ENCODE data around the gene TBL3. TPM values are rescaled to one million over a fixed set of nuclear protein-coding genes. Genes with fewer than 3 reads are reported as not detected.
A peak's percentile ranks its signal among the peaks of the same experiment; 100 is the strongest.

The TBL3 gene
- total RNA-seq, 1 donor from 2014 or later: 25.6 TPM

DNA sequence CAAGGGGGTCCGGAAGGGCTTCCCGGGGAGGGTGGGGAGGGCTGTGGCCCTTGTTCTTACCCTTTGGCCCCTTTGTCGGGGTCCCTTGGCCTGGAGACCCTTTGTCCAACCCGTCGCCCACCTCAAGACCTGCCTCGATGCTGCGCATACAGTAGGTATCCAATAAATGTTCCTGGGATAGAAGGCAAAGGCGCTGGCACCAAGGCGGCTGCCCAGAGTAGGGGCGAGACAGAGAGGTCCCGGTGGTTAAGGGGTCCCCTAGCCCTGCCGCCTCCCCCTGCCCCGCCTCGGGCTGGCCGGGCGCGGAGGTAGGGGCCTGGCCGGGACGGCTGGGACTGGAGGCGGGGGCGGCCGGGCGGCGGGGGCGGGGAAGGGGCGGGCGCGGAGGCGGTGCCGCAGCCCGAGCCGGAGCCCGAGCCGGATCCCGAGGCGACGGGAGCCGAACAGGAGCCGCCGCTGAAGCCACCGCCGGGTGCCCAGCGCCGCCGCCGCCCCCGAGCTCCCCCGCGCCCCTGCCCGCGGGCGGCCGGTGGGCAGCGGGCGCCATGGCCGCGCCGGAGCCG is 54.7 kb downstream of the TBL3 start, which contains the start of gene NHERF2:
NHERF2 (plus strand) TSS at position 442 of the 563 bp plus-strand sequence; CDS start at position 546, 104 bp downstream.
- intact Hi-C loops (cut with DNase I): loop anchor here (10.0 kb wide), 1 partner anchor 118 kb away; the partner anchor contains the start of gene RAB26
- H3K4me1 ChIP-seq: peaks cover 74% of the 10 kb centered on the region
- ATAC-seq: peak; percentile 2 to 30

DNA sequence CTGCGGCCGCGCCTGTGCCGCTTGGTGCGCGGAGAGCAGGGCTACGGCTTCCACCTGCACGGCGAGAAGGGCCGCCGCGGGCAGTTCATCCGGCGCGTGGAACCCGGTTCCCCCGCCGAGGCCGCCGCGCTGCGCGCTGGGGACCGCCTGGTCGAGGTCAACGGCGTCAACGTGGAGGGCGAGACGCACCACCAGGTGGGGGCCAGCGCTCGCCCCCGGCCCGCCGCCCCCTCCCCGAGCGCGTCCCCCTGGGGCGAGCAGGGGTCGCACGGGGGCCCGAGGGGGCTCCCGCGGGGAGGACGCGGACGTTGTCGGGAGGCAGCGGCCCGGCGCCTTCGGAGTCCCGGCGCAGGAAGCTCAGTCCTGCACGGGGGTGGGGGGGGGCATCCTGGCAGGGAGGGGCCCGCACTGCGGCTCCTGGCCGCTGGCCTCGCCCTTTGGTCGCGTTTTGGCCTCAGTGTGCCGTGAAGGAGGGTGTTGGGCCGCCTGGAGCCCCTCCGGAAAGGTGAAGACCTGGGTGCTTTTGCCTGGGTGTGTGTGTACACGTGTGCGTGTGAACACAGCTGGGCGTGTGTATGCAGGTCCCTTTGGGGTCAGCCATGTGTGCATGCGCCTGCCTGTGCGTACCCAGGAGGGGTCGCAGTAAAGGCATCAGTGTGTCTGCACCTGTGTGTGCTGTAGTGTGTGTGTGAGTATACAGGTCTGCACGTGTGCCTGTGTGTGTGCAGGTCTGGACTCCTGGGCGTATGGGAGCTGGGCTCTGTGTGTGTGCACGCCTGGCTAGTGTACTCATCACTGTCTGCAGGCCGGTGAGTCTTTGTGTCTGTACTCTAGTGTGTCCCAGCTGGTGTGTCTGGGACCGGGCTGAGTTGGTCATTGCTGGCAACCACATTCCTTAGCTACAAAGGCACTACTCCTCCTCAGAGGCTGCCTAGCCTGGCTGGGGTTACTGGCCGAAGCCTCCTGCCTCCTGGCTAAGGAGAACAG is 55.5 kb downstream of the TBL3 start:
- Histone ChIP-seq H3K36me3 (peaks cover 16% of the 10 kb centered on the region), H3K27me3 (ENCODE audit: low read depth) (peaks cover 7% of the 10 kb centered on the region), H3K4me1 (peaks cover 80% of the 10 kb centered on the region), H3K27ac (peak overlapping the region; percentile 92), H3K4me3 (peak overlapping the region; percentile 84), H3K9me3 (no peaks in the 10 kb centered on the region)
- no peak for DNase-seq
- no peak for ATAC-seq
- TF ChIP-seq, protein P1, sequence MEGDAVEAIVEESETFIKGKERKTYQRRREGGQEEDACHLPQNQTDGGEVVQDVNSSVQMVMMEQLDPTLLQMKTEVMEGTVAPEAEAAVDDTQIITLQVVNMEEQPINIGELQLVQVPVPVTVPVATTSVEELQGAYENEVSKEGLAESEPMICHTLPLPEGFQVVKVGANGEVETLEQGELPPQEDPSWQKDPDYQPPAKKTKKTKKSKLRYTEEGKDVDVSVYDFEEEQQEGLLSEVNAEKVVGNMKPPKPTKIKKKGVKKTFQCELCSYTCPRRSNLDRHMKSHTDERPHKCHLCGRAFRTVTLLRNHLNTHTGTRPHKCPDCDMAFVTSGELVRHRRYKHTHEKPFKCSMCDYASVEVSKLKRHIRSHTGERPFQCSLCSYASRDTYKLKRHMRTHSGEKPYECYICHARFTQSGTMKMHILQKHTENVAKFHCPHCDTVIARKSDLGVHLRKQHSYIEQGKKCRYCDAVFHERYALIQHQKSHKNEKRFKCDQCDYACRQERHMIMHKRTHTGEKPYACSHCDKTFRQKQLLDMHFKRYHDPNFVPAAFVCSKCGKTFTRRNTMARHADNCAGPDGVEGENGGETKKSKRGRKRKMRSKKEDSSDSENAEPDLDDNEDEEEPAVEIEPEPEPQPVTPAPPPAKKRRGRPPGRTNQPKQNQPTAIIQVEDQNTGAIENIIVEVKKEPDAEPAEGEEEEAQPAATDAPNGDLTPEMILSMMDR (IDR thresholded peaks at IDR 0.05): no peak
- intact Hi-C loops (cut with DNase I): loop anchor here (10.0 kb wide), 1 partner anchor 117 kb away; the partner anchor contains the start of gene RAB26

More for the DNA sequence above, 54.7 kb downstream of the TBL3 start, which contains the start of gene NHERF2:
- H3K9me3 ChIP-seq: no peaks in the 10 kb centered on the region
- H3K27me3 ChIP-seq (ENCODE audit: low read depth): peaks cover 11% of the 10 kb centered on the region
- peak within 1 kb of the TSS; percentile 92 for H3K27ac ChIP-seq
- TF ChIP-seq, protein P1 (IDR thresholded peaks at IDR 0.05): no peak
- no peak for DNase-seq
- H3K36me3 ChIP-seq: peaks cover 16% of the 10 kb centered on the region
- H3K4me3 ChIP-seq: peak within 1 kb of the TSS; percentile 84

DNA sequence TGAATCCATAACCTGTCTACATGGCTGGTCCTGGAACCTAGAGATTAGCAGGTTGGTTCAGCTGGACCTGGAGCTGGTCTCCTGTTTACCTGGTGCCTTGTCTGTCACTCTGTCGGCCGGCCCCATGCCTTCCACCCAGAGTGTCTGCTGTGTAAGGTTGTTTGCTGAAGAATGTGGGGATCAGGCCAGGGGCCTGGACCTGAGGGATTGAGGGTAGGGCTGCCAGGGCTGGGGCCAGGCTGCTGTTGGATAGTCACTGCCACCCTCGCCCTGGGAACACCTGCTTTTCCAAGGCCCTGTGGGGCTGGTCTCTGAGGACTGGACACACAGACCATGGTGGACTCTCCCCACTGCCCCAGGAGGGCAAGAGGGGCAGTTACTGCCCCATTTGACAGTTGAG is 56.3 kb downstream of the TBL3 start:
- Histone ChIP-seq H3K27ac (peak overlapping the region; percentile 92), H3K4me1 (peaks cover 82% of the 10 kb centered on the region), H3K4me3 (peak overlapping the region; percentile 84), H3K9me3 (no peaks in the 10 kb centered on the region), H3K27me3 (ENCODE audit: low read depth) (peaks cover 7% of the 10 kb centered on the region), H3K36me3 (peaks cover 16% of the 10 kb centered on the region)
- DNase-seq (no peak), ATAC-seq (no peak)
- intact Hi-C loops (cut with DNase I): loop anchor here (10.0 kb wide), 1 partner anchor 117 kb away; the partner anchor contains the start of gene RAB26
- TF ChIP-seq, protein P1 (IDR thresholded peaks at IDR 0.05): no peak

DNA sequence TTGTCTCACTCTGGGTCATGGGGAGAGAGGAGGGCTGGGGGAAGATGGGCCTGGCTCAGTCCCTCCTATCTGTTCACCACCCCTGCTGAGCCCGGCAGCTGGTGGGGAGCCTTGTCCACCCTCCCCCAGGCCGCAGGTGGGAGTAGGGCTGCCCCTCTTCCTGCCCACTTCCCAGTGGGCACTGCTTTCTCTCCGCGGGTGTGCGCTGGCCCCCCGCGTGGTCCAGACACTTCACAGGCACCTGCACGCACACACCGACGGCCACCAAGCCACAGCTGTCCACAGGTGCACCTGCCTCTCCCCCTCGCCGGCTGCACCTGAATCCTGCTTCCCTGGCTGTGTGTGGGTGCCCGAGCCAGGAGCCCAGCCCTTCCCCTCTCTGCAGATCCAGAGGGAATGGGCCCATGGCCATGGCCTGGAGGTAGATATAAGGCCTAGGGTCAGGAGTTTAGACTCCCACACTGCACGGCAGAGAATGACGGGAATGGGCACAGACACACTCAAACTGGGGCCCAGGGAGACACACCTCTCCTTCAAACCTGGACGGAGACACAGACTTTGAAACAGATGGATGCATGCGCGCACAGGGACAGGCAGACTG is 56.9 kb downstream of the TBL3 start:
- Histone ChIP-seq H3K4me1 (peaks cover 83% of the 10 kb centered on the region), H3K27ac (peak overlapping the region; percentile 92), H3K9me3 (no peaks in the 10 kb centered on the region), H3K4me3 (peak overlapping the region; percentile 84), H3K27me3 (ENCODE audit: low read depth) (peaks cover 7% of the 10 kb centered on the region), H3K36me3 (peaks cover 16% of the 10 kb centered on the region)
- no peak for DNase-seq
- no peak for ATAC-seq
- TF ChIP-seq, protein P1 (IDR thresholded peaks at IDR 0.05): no peak
- intact Hi-C loops (cut with DNase I): loop anchor here (10.0 kb wide), 1 partner anchor 116 kb away; the partner anchor contains the start of gene RAB26

DNA sequence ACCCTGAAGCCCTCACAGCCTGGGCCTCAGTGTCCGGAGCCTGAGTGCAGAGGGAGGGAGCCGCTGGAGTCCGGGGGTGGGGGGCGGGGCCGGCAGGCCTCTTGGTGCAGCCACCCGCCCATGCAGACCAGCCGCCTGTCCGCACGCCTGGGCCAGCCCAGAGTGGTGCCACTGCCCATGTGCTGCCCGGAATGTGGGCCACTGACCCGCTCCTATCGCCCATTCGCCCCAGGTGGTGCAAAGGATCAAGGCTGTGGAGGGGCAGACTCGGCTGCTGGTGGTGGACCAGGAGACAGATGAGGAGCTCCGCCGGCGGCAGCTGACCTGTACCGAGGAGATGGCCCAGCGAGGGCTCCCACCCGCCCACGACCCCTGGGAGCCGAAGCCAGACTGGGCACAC is 57.5 kb downstream of the TBL3 start:
- intact Hi-C loops (cut with DNase I): loop anchor here (10.0 kb wide), 1 partner anchor 115 kb away; the partner anchor contains the start of gene RAB26
- peak overlapping the region; percentile 92 for H3K27ac ChIP-seq

More for the DNA sequence above, 57.5 kb downstream of the TBL3 start:
- Histone ChIP-seq H3K4me1 (peaks cover 81% of the 10 kb centered on the region), H3K27me3 (ENCODE audit: low read depth) (peaks cover 7% of the 10 kb centered on the region), H3K9me3 (no peaks in the 10 kb centered on the region), H3K36me3 (peaks cover 16% of the 10 kb centered on the region), H3K4me3 (peak overlapping the region; percentile 84)
- ATAC-seq (no peak), DNase-seq (no peak)
- TF ChIP-seq, protein P1 (IDR thresholded peaks at IDR 0.05): no peak

All from lower lobe of right lung (tissue), 2 donors.